ENCODE data around the gene MSH5. TPM values are rescaled to one million over a fixed set of nuclear protein-coding genes. Genes with fewer than 3 reads are reported as not detected.

The MSH5 gene
- total RNA-seq, 1 donor from 2014 or later, result 75.2 TPM

GRCh38 chr6:31750411-31751022, 10.7 kb downstream of the MSH5 start:
- intact Hi-C loops (cut with micrococcal nuclease), result no loop called here

- intact Hi-C loops (cut with micrococcal nuclease), result no loop called here
Observed at GRCh38 chr6:31752739-31753319, 13.0 kb downstream of the MSH5 start.

GRCh38 chr6:31758281-31758680, 18.5 kb downstream of the MSH5 start:
- intact Hi-C loops (cut with micrococcal nuclease), result no loop called here

- intact Hi-C loops (cut with micrococcal nuclease), result no loop called here
Observed at GRCh38 chr6:31760790-31761189, 21.0 kb downstream of the MSH5 start.

- intact Hi-C loops (cut with micrococcal nuclease), result no loop called here
Observed at GRCh38 chr6:31761343-31761742, 21.5 kb downstream of the MSH5 start.

GRCh38 chr6:31762356-31762755, 22.6 kb downstream of the MSH5 start, which contains the start of gene SAPCD1:
Gene SAPCD1 (plus strand): TSS chr6:31762656. CDS start chr6:31763055, 399 bp downstream.
- intact Hi-C loops (cut with micrococcal nuclease), result no loop called here

GRCh38 chr6:31762878-31763618, 23.2 kb downstream of the MSH5 start:
- intact Hi-C loops (cut with micrococcal nuclease), result no loop called here

- intact Hi-C loops (cut with micrococcal nuclease), result no loop called here
Observed at GRCh38 chr6:31763619-31763940, 23.8 kb downstream of the MSH5 start.

GRCh38 chr6:31764198-31764597, 24.4 kb downstream of the MSH5 start:
- intact Hi-C loops (cut with micrococcal nuclease), result no loop called here

- intact Hi-C loops (cut with micrococcal nuclease), result no loop called here
Observed at GRCh38 chr6:31765559-31765909, 25.7 kb downstream of the MSH5 start.

- intact Hi-C loops (cut with micrococcal nuclease), result no loop called here
Observed at GRCh38 chr6:31765910-31766794, 26.3 kb downstream of the MSH5 start.

- intact Hi-C loops (cut with micrococcal nuclease), result no loop called here
Observed at GRCh38 chr6:31767096-31767645, 27.4 kb downstream of the MSH5 start.

- intact Hi-C loops (cut with micrococcal nuclease), result loop anchor here (2.0 kb wide), 1 partner anchor 40 kb away; the partner anchor contains the start of gene DDAH2
Observed at GRCh38 chr6:31768363-31769257, 28.8 kb downstream of the MSH5 start.

GRCh38 chr6:31769684-31770371, 30.0 kb downstream of the MSH5 start:
- intact Hi-C loops (cut with micrococcal nuclease), result loop anchor here (2.0 kb wide), 2 partner anchors 41 to 67 kb away; partner anchors contain the start of genes ABHD16A and DDAH2

- intact Hi-C loops (cut with micrococcal nuclease), result loop anchor here (2.0 kb wide), 1 partner anchor 68 kb away; the partner anchor contains the start of gene ABHD16A
Observed at GRCh38 chr6:31770860-31771259, 31.1 kb downstream of the MSH5 start.

- intact Hi-C loops (cut with micrococcal nuclease), result loop anchor here (2.0 kb wide), 1 partner anchor 69 kb away; the partner anchor contains the start of gene ABHD16A
Observed at GRCh38 chr6:31771992-31772358, 32.2 kb downstream of the MSH5 start.

- intact Hi-C loops (cut with micrococcal nuclease), result no loop called here
Observed at GRCh38 chr6:31775184-31775583, 35.4 kb downstream of the MSH5 start.

GRCh38 chr6:31775633-31776484, 36.1 kb downstream of the MSH5 start:
- intact Hi-C loops (cut with micrococcal nuclease), result no loop called here

Measured in T-helper 2 cell treated with Interferon-gamma antibody and Interleukin-4, amounts not matched to agents 100 ng/mL and 5 ng/mL, for 36 hours (primary cell).